ENCODE measurements around the gene GRIA1.

Gene GRIA1

GRCh38 chr5:153463806-153464205 lies 26.7 kb upstream of the GRIA1 start:
- H3K4me1 ChIP-seq = no peaks in the 10 kb centered on the region

DNA sequence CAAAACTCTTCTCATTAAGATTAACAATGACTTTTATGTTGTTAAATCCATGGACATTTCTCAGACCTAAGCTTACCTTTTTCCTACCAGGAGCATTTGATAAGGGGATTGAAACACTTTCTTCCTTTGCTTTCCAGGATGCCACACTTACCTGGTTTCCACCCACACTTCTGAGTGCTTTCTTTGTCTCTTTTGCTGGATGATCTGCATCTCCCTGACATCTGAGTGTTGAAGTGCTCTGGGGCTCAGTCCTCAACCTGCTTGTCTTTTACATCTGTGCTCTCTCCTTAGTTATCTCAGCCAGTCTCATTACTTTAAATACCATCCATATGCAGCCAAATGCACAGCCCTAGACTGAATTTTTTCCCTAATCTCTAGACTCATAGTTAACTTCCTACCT lies 22.9 kb upstream of the GRIA1 start:
- no peaks in the 10 kb centered on the region for H3K4me1 ChIP-seq
- H3K9me3 ChIP-seq (replicated peaks in 1 of 11) = peaks cover 0 to 7% (median 0%) of the 10 kb centered on the region in 11 experiments; a peak in 2 of 22 replicates
- H3K4me3 ChIP-seq = no peak overlapping the region
- no peak overlapping the region for H3K27ac ChIP-seq
- no peaks in the 10 kb centered on the region for H3K27me3 ChIP-seq
- no peak for TF ChIP-seq Cebpa-rat (IDR thresholded peaks at IDR 0.05)
- no peaks in the 10 kb centered on the region for H3K36me3 ChIP-seq
- H4K20me1 ChIP-seq = no peaks in the 10 kb centered on the region
- H3K9ac ChIP-seq = no peak overlapping the region
- H3K4me2 ChIP-seq = no peak overlapping the region

More at GRCh38 chr5:153463806-153464205, 26.7 kb upstream of the GRIA1 start:
- Histone ChIP-seq H3K4me3 (no peak overlapping the region), H3K9me3 (replicated peaks in 1 of 11) (peaks cover 0 to 7% (median 0%) of the 10 kb centered on the region in 11 experiments; a peak in 2 of 22 replicates), H3K4me2 (no peak overlapping the region), H3K9ac (no peak overlapping the region), H3K36me3 (no peaks in the 10 kb centered on the region), H3K27ac (no peak overlapping the region), H4K20me1 (no peaks in the 10 kb centered on the region), H3K27me3 (no peaks in the 10 kb centered on the region)
- TF ChIP-seq Cebpa-rat (IDR thresholded peaks at IDR 0.05) = no peak

- no peak overlapping the region for H3K27ac ChIP-seq
- no peaks in the 10 kb centered on the region for H3K4me1 ChIP-seq
- no peak overlapping the region for H3K4me2 ChIP-seq
- no peak overlapping the region for H3K4me3 ChIP-seq
- no peaks in the 10 kb centered on the region for H3K27me3 ChIP-seq
- H3K9ac ChIP-seq = no peak overlapping the region
- no peaks in the 10 kb centered on the region for H3K36me3 ChIP-seq
- H4K20me1 ChIP-seq = no peaks in the 10 kb centered on the region
- H3K9me3 ChIP-seq (replicated peaks in 1 of 11) = peaks cover 0 to 11% (median 0%) of the 10 kb centered on the region in 11 experiments; a peak in 3 of 22 replicates
- no peak for TF ChIP-seq Cebpa-rat (IDR thresholded peaks at IDR 0.05)
Measured at GRCh38 chr5:153469423-153469822, 21.0 kb upstream of the GRIA1 start.

DNA sequence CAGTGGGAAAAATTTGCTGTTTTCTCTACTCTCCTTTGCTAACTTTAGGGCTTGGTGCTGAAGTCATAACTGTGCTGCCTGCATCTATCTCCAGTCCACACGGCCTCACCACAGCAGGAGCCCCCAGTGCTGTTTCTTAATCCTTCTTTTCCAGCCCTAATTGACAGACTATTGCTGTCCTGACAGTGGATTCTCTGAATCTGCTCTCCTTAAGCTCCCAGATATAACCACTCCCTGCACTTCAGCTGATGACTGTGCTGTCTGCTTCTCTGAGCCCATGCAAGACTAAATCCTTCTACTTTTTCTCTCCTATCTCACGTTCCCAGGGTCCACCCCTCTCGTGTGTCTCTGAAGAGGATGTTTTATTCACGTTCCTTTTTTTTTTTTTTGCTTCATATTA lies 19.7 kb upstream of the GRIA1 start:
- H3K27ac ChIP-seq = no peak overlapping the region
- H3K9me3 ChIP-seq (replicated peaks in 1 of 11) = peaks cover 0 to 11% (median 0%) of the 10 kb centered on the region in 11 experiments; a peak in 3 of 22 replicates

GRCh38 chr5:153476767-153477166 lies 13.7 kb upstream of the GRIA1 start:
- no peak for TF ChIP-seq Cebpa-rat (IDR thresholded peaks at IDR 0.05)
- H3K4me1 ChIP-seq = peaks cover 7 to 11% (median 9%) of the 10 kb centered on the region in 10 experiments; a peak in 17 of 20 replicates
- no peaks in the 10 kb centered on the region for H3K27me3 ChIP-seq

More for the DNA sequence above, 19.7 kb upstream of the GRIA1 start:
- Histone ChIP-seq H3K9ac (no peak overlapping the region), H4K20me1 (no peaks in the 10 kb centered on the region), H3K4me1 (no peaks in the 10 kb centered on the region), H3K4me2 (no peak overlapping the region), H3K36me3 (no peaks in the 10 kb centered on the region), H3K27me3 (no peaks in the 10 kb centered on the region), H3K4me3 (no peak overlapping the region)
- no peak for TF ChIP-seq Cebpa-rat (IDR thresholded peaks at IDR 0.05)

DNA sequence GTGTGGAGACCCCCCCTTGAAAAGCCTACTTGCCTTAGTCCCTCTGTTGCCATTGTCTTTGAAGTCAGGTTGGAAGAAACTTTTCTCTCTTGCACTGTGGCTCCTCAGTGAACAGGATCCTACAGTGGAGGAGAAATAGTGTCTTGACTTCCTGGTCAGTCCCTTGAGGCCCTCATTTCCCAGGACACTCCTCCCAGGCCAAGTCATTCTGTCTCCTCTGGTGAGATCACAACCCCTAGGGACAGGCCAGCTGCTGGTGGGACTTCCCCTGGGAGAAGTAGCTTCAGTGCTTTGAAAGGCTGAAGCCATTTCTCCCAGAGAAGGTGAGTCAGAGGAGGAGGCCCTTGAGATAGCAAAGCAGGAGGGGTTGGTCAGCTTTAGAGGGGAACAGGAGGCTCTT lies 10.1 kb upstream of the GRIA1 start:
- no peak for TF ChIP-seq Cebpa-rat (IDR thresholded peaks at IDR 0.05)
- Histone ChIP-seq H3K9ac (no peak overlapping the region), H3K4me2 (peak overlapping the region; percentile 3 to 57 (median 44); a peak in 17 of 22 replicates), H3K27me3 (no peaks in the 10 kb centered on the region), H4K20me1 (no peaks in the 10 kb centered on the region), H3K4me1 (peaks cover 7 to 11% (median 9%) of the 10 kb centered on the region in 10 experiments; a peak in 17 of 20 replicates), H3K4me3 (no peak overlapping the region), H3K9me3 (replicated peaks in 1 of 11) (no peaks in the 10 kb centered on the region), H3K27ac (no peak overlapping the region), H3K36me3 (no peaks in the 10 kb centered on the region)

More at GRCh38 chr5:153476767-153477166, 13.7 kb upstream of the GRIA1 start:
- no peak overlapping the region for H3K9ac ChIP-seq
- no peak overlapping the region for H3K4me3 ChIP-seq
- peaks cover 0 to 11% (median 0%) of the 10 kb centered on the region in 11 experiments; a peak in 1 of 22 replicates for H3K9me3 ChIP-seq (replicated peaks in 1 of 11)
- no peaks in the 10 kb centered on the region for H3K36me3 ChIP-seq
- H4K20me1 ChIP-seq = no peaks in the 10 kb centered on the region
- H3K27ac ChIP-seq = no peak overlapping the region
- H3K4me2 ChIP-seq = no peak overlapping the region

DNA sequence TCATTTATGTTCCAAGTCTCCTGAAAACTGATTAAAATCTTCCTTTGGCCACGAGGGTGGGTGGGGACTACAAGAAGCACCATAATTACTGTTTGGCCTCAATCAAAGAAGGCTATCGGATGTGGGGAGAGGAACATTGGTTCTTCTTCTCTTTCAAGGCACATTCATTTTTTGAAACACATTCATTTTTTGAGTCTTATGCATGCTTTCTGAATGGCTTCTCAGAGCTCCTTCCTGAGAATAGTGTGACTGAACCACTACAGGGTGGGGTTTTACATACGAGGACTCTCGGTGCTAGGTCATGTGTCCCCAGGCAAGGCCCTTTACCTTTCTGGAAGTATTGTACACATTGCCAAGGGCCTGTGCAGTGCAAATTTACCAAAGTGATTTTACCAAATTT lies 7.0 kb upstream of the GRIA1 start:
- peaks cover 7 to 11% (median 9%) of the 10 kb centered on the region in 10 experiments; a peak in 17 of 20 replicates for H3K4me1 ChIP-seq
- no peak overlapping the region for H3K27ac ChIP-seq
- no peaks in the 10 kb centered on the region for H3K9me3 ChIP-seq (replicated peaks in 1 of 11)
- H4K20me1 ChIP-seq = no peaks in the 10 kb centered on the region
- no peak overlapping the region for H3K9ac ChIP-seq
- H3K4me2 ChIP-seq = no peak overlapping the region
- H3K4me3 ChIP-seq = no peak overlapping the region
- no peak for TF ChIP-seq Cebpa-rat (IDR thresholded peaks at IDR 0.05)
- H3K36me3 ChIP-seq = no peaks in the 10 kb centered on the region
- no peaks in the 10 kb centered on the region for H3K27me3 ChIP-seq

GRCh38 chr5:153485641-153486040 lies 4.8 kb upstream of the GRIA1 start:
- H3K27ac ChIP-seq = no peak overlapping the region
- no peaks in the 10 kb centered on the region for H3K36me3 ChIP-seq
- H3K9me3 ChIP-seq (replicated peaks in 1 of 11) = no peaks in the 10 kb centered on the region
- no peak overlapping the region for H3K9ac ChIP-seq
- no peaks in the 10 kb centered on the region for H4K20me1 ChIP-seq
- H3K4me2 ChIP-seq = no peak overlapping the region
- H3K4me1 ChIP-seq = peaks cover under 1 to 3% (median 1%) of the 10 kb centered on the region in 10 experiments; a peak in 12 of 20 replicates
- no peak for TF ChIP-seq Cebpa-rat (IDR thresholded peaks at IDR 0.05)
- H3K27me3 ChIP-seq = peaks cover 0 to 12% (median 5%) of the 10 kb centered on the region in 11 experiments; a peak in 12 of 22 replicates
- no peak overlapping the region for H3K4me3 ChIP-seq

- Histone ChIP-seq H3K9me3 (replicated peaks in 1 of 11) (no peaks in the 10 kb centered on the region), H3K4me1 (no peaks in the 10 kb centered on the region), H4K20me1 (no peaks in the 10 kb centered on the region), H3K27me3 (peaks cover 0 to 14% (median 9%) of the 10 kb centered on the region in 11 experiments; a peak in 12 of 22 replicates), H3K4me3 (no peak overlapping the region), H3K36me3 (no peaks in the 10 kb centered on the region), H3K27ac (no peak overlapping the region), H3K4me2 (no peak overlapping the region), H3K9ac (no peak overlapping the region)
- TF ChIP-seq Cebpa-rat (IDR thresholded peaks at IDR 0.05) = no peak
Measured at GRCh38 chr5:153486771-153487170, 3.7 kb upstream of the GRIA1 start.

DNA sequence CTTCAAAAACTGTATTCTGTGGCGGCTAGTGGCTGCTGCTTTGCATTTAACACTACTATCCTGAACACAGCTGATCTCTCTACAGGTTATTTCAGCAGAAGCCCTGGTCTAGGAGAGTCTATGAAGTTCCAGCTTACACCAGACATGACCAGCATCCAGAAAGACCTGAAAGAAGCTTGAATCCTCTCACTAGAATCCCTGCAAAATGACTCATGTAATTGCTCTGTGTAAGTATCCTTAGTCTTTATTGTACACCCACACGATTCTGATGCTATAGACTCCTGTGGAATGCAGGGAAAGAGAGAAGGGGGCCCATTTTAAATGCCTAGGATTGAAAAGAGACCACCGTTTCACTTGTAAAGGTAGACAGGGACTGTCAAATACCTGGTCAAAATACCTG lies 859 bp upstream of the GRIA1 start:
- H3K9me3 ChIP-seq (replicated peaks in 1 of 11) = no peaks in the 10 kb centered on the region
- no peak overlapping the region for H3K27ac ChIP-seq
- H3K4me3 ChIP-seq = no peak overlapping the region
- no peak overlapping the region for H3K9ac ChIP-seq
- H4K20me1 ChIP-seq = no peaks in the 10 kb centered on the region
- TF ChIP-seq Cebpa-rat (IDR thresholded peaks at IDR 0.05) = no peak
- no peaks in the 10 kb centered on the region for H3K36me3 ChIP-seq
- peaks cover 0 to 14% (median 9%) of the 10 kb centered on the region in 11 experiments; a peak in 12 of 22 replicates for H3K27me3 ChIP-seq
- H3K4me2 ChIP-seq = no peak overlapping the region
- H3K4me1 ChIP-seq = peaks cover 0 to 5% (median 2%) of the 10 kb centered on the region in 10 experiments; a peak in 10 of 20 replicates

Data from BLaER1 treated with 17β-estradiol and CSF1 and Interleukin-3, amounts not matched to agents 10 nM and 100 nM (cell line).